HG03378 (cell line): Measurements from ENCODE around the gene SLC30A4.
A peak's percentile ranks its signal among the peaks of the same experiment; 100 is the strongest.
"Not testable (repeated sequence)": the region's sequence is repeated elsewhere in the genome, so short reads cannot be mapped to it uniquely, and the experiment has no call there.

Experiments
- ATAC-seq: cut with Tn5 transposase; IDR thresholded peaks from one replicate; pipeline ENCODE4 v1.9.1; 2021; ENCODE audit warnings: mild to moderate bottlenecking, moderate library complexity; ENCODE audit not compliant: unreplicated experiment

Gene SLC30A4

GRCh38 chr15:45510758-45511280 lies 11.7 kb downstream of the SLC30A4 start:
- no peak for ATAC-seq

- ATAC-seq: not testable (repeated sequence)
Measured at GRCh38 chr15:45507143-45507542, 15.4 kb downstream of the SLC30A4 start.

- no peak for ATAC-seq
Measured at GRCh38 chr15:45499426-45499825, 23.1 kb downstream of the SLC30A4 start.

- no peak for ATAC-seq
Measured at GRCh38 chr15:45498701-45499100, 23.9 kb downstream of the SLC30A4 start.

- no peak for ATAC-seq
Measured at GRCh38 chr15:45497261-45497660, 25.3 kb downstream of the SLC30A4 start.

- ATAC-seq: no peak
Measured at GRCh38 chr15:45496658-45497057, 25.9 kb downstream of the SLC30A4 start.

GRCh38 chr15:45495588-45495987 lies 27.0 kb downstream of the SLC30A4 start:
- no peak for ATAC-seq

GRCh38 chr15:45489690-45490238 lies 32.8 kb downstream of the SLC30A4 start:
- ATAC-seq: no peak

- ATAC-seq: no peak
Measured at GRCh38 chr15:45486317-45486716, 36.2 kb downstream of the SLC30A4 start.

GRCh38 chr15:45481135-45481534 lies 41.4 kb downstream of the SLC30A4 start:
- no peak for ATAC-seq

- ATAC-seq: no peak
Measured at GRCh38 chr15:45476410-45476809, 46.1 kb downstream of the SLC30A4 start.

GRCh38 chr15:45474799-45475198 lies 47.8 kb downstream of the SLC30A4 start:
- ATAC-seq: no peak

GRCh38 chr15:45473068-45473467 lies 49.5 kb downstream of the SLC30A4 start:
- no peak for ATAC-seq

- ATAC-seq: no peak
Measured at GRCh38 chr15:45471151-45471550, 51.4 kb downstream of the SLC30A4 start.

GRCh38 chr15:45469441-45469840 lies 53.1 kb downstream of the SLC30A4 start:
- no peak for ATAC-seq

- ATAC-seq: no peak
Measured at GRCh38 chr15:45469027-45469426, 53.5 kb downstream of the SLC30A4 start.

- no peak for ATAC-seq
Measured at GRCh38 chr15:45468294-45468693, 54.3 kb downstream of the SLC30A4 start.

- ATAC-seq: peak; percentile 37
Measured at GRCh38 chr15:45458746-45459403, 63.7 kb downstream of the SLC30A4 start.

GRCh38 chr15:45457641-45458539 lies 64.7 kb downstream of the SLC30A4 start:
- ATAC-seq: peak; percentile 54

- ATAC-seq: no peak
Measured at GRCh38 chr15:45457220-45457619, 65.3 kb downstream of the SLC30A4 start.

GRCh38 chr15:45456212-45457106 lies 66.1 kb downstream of the SLC30A4 start:
- no peak for ATAC-seq
